Psoas muscle (tissue), 8 donors: ENCODE results near the gene SLC39A11. TPM values are rescaled to one million over a fixed set of nuclear protein-coding genes. Genes with fewer than 3 reads are reported as not detected.

ENCODE experiments used
- ATAC-seq, 4 donors: fragments of 200-7000 bp; cut with Tn5 transposase; one replicate each; pipeline ENCODE4 v1.9.1; 2020; ENCODE audit warnings: moderate library complexity in 3 of 4, mild to moderate bottlenecking in 2 of 4
- DNase-seq, 2 donors: peaks; one replicate each; pipeline ENCODE4 v3.0.0-alpha.2; 2020
- H3K27ac ChIP-seq: fragments of 200-600 bp; one replicate; pipeline ENCODE4 v1.8.0; 2022
- H3K27me3 ChIP-seq, 3 donors: fragments of 200-600 bp in 1 of 3; one replicate each; pipeline versions ENCODE4 v1.6.1 to v1.8.0; 2013 to 2022; ENCODE audit warnings: low read length in 2 of 3, mild to moderate bottlenecking in 2 of 3, moderate library complexity in 1 of 3; ENCODE audit not compliant: insufficient read depth in 3 of 3
- H3K36me3 ChIP-seq, 2 donors: fragments of 200-600 bp in 1 of 2; one replicate each; pipeline versions ENCODE4 v1.6.1 to v1.8.0; 2013 to 2022; ENCODE audit warnings: low read depth in 1 of 2, mild to moderate bottlenecking in 1 of 2, moderate library complexity in 1 of 2; ENCODE audit not compliant: insufficient read depth in 1 of 2
- H3K4me1 ChIP-seq: fragments of 200-600 bp; one replicate; pipeline ENCODE4 v1.8.0; 2022
- H3K4me3 ChIP-seq: fragments of 200-600 bp; one replicate; pipeline ENCODE4 v1.8.0; 2022; ENCODE audit warnings: mild to moderate bottlenecking
- H3K9me3 ChIP-seq: fragments of 200-600 bp; one replicate; pipeline ENCODE4 v1.8.0; 2022
- CTCF ChIP-seq: fragments of 200-600 bp; IDR thresholded peaks from one replicate; pipeline ENCODE4 v1.8.0; 2022; ENCODE audit warnings: antibody characterized with exemption
- WGBS, 3 donors: extraction: QIAGEN DNeasy Blood & Tissue Kit; methylation state at CpG; one replicate each; pipeline versions ENCODE4 v1.1.6 to v1.1.7; 2013; 5-methylcytosine and 5-hydroxymethylcytosine counted together
- intact Hi-C, 2 donors: fragments of 100-400 bp; cut with DNase I; formaldehyde crosslinking; loops; one replicate each; pipeline versions ENCODE4 v1.11.0 to v1.14.2; 2022
- polyA plus RNA-seq, 3 donors: library from polyadenylated mRNA; stranded (reverse); fragments of 200-250 nt; gene quantifications; one replicate each; pipeline ENCODE4 v1.2.3, GENCODE V29; 2013
- total RNA-seq, 4 donors: library from RNA; stranded (reverse); fragmentation: NEBNext Ultra II Directional in 2 of 4; extraction: Animal tissue kit (Norgen Biotek cat#: 25700) in 2 of 4; gene quantifications; one replicate each; pipeline versions ENCODE4 v1.2.1 to v1.2.4, GENCODE V29; 2021 to 2023
- donor health status: healthy with polysubstance abuse.
- donor health status: DM: no; HTN: no; CAD: no; lungs with moderate emphysema.
- donor health status: Bipolar disorder and iron deficiency.
- donor health status: healthy.
- donor health status: DM: yes; HTN: yes; CAD: no.
- donor health status: DM: no; HTN: no; CAD: no.
- donor health status: DM: no; HTN: no; CAD: no.
- donor health status: DM: yes; HTN: yes; CAD: no.

Gene SLC39A11
- total and polyA plus RNA-seq, 7 donors, result 1.6 to 9.7 (median 7.9) TPM

DNA sequence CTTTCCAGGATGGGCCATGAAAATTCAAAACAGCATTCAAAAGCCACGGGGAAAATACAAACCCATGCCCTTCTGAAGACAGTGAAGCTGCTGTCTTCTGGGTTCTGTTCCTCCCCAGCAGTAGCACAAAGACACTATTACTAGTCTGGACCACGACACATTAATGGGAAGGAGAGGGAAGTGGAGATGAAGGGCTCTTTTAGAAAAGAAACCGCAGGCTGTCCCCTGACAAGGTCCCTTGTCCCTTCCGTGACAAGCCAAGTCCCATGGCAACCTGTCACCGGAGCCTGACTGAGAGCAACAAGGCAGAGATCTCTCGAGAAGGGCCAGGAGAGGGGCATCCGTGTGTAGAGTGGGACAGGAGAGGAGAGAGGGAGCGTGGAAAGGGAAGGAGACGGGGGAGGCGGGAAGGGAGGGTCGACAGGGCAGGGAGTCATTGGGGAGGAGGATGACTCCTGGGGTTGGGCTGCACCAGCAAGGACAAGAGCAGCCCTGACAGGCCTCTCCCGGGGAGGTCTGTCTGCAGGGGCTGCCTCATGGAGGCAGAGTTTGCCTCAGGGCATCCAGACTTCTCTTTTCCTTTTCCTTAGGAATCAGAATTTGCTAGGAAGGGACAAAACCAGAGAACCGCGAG lies 436.2 kb downstream of the SLC39A11 start:
- no peaks in the 10 kb centered on the region for H3K4me1 ChIP-seq
- H3K36me3 ChIP-seq, result no peaks in the 10 kb centered on the region
- H3K9me3 ChIP-seq, result no peaks in the 10 kb centered on the region
- H3K4me3 ChIP-seq, result no peak overlapping the region
- ATAC-seq (no peak), DNase-seq (no peak)
- 81 to 87% (median 83%) methylated on average over 14 of the region's 14 CpGs for WGBS, 3 donors
- intact Hi-C loops, result no loop called here
- H3K27me3 ChIP-seq, result no peaks in the 10 kb centered on the region
- H3K27ac ChIP-seq, result no peak overlapping the region
- no peak for TF ChIP-seq CTCF

GRCh38 chr17:72654706-72655105 lies 437.8 kb downstream of the SLC39A11 start:
- H3K9me3 ChIP-seq, result no peaks in the 10 kb centered on the region
- H3K4me1 ChIP-seq, result no peaks in the 10 kb centered on the region
- H3K27ac ChIP-seq, result no peak overlapping the region
- no peak overlapping the region for H3K4me3 ChIP-seq
- H3K27me3 ChIP-seq, result no peaks in the 10 kb centered on the region
- TF ChIP-seq CTCF, result no peak
- no peak for DNase-seq
- no peak for ATAC-seq
- H3K36me3 ChIP-seq, result no peaks in the 10 kb centered on the region
- WGBS, 3 donors, result 54 to 78% (median 57%) methylated on average over 12 of the region's 12 CpGs
- intact Hi-C loops, result no loop called here

- Histone ChIP-seq H3K27ac (no peak overlapping the region), H3K4me1 (no peaks in the 10 kb centered on the region), H3K9me3 (no peaks in the 10 kb centered on the region), H3K27me3 (no peaks in the 10 kb centered on the region), H3K36me3 (no peaks in the 10 kb centered on the region), H3K4me3 (no peak overlapping the region)
- intact Hi-C loops, result no loop called here
- ATAC-seq, result no peak
- TF ChIP-seq CTCF, result no peak
- DNase-seq, result no peak
Measured at GRCh38 chr17:72651988-72652387, 440.5 kb downstream of the SLC39A11 start.

- no peaks in the 10 kb centered on the region for H3K27me3 ChIP-seq
- intact Hi-C loops, result no loop called here
- no peaks in the 10 kb centered on the region for H3K36me3 ChIP-seq
- ATAC-seq (no peak), DNase-seq (no peak)
- no peak for TF ChIP-seq CTCF
- H3K27ac ChIP-seq, result no peak overlapping the region
- H3K9me3 ChIP-seq, result no peaks in the 10 kb centered on the region
- H3K4me3 ChIP-seq, result no peak overlapping the region
- no peaks in the 10 kb centered on the region for H3K4me1 ChIP-seq
- 88 to 91% (median 89%) methylated on average over 11 of the region's 11 CpGs for WGBS, 3 donors
Measured at GRCh38 chr17:72648702-72649101, 443.8 kb downstream of the SLC39A11 start.

DNA sequence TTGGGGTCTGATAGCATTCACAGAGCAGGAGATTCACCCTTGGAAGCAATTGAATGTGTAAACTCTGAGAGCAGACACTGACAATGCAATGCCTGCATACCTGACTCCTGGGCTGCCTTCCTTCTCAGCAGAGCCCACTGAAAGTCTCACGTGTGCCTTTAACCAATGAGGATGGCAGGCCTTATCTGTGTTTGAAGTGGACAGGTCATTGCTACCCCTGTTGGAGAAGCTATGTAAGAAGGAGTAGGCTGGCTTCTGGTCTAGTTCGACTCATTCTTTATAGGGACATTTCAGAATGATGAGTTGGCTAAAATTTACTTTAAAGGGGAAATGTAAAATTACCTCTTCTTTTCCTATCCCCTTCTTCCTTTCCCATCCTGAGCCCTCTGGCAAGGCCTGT lies 446.3 kb downstream of the SLC39A11 start:
- no peak overlapping the region for H3K4me3 ChIP-seq
- no peaks in the 10 kb centered on the region for H3K27me3 ChIP-seq
- no peak for TF ChIP-seq CTCF
- H3K27ac ChIP-seq, result no peak overlapping the region
- 71 to 72% (median 71%) methylated on average over 2 of the region's 2 CpGs for WGBS, 3 donors
- ATAC-seq, result no peak
- intact Hi-C loops, result no loop called here
- no peaks in the 10 kb centered on the region for H3K36me3 ChIP-seq
- no peaks in the 10 kb centered on the region for H3K4me1 ChIP-seq
- H3K9me3 ChIP-seq, result no peaks in the 10 kb centered on the region
- DNase-seq, result no peak
